Parathyroid adenoma (tissue), 2 donors: ENCODE data around the gene TMOD1.

Source experiments
- H2AFZ ChIP-seq: fragments of 300-600 bp; sonication (generic); one replicate; pipeline ENCODE4 v1.7.0; 2017; ENCODE audit warnings: antibody characterized with exemption, mild to moderate bottlenecking
- H3K27ac ChIP-seq: fragments of 300-600 bp; sonication (generic); one replicate; pipeline ENCODE4 v1.7.0; 2017
- H3K27me3 ChIP-seq: fragments of 300-600 bp; sonication (generic); one replicate; pipeline ENCODE4 v1.7.0; 2017; ENCODE audit warnings: low read length; ENCODE audit not compliant: control insufficient read depth, insufficient read depth
- H3K36me3 ChIP-seq: fragments of 300-600 bp; sonication (generic); one replicate; pipeline ENCODE4 v1.7.0; 2017; ENCODE audit warnings: low read length; ENCODE audit not compliant: control insufficient read depth, insufficient read depth
- H3K4me1 ChIP-seq: fragments of 300-600 bp; sonication (generic); one replicate; pipeline ENCODE4 v1.7.0; 2017; ENCODE audit warnings: control low read depth
- H3K4me2 ChIP-seq: fragments of 300-600 bp; sonication (generic); one replicate; pipeline ENCODE4 v1.7.0; 2017; ENCODE audit warnings: low read length
- H3K4me3 ChIP-seq: fragments of 300-600 bp; sonication (generic); one replicate; pipeline ENCODE4 v1.7.0; 2017; ENCODE audit warnings: low read depth, low read length
- H3K79me2 ChIP-seq: fragments of 300-600 bp; sonication (generic); one replicate; pipeline ENCODE4 v1.7.0; 2017; ENCODE audit warnings: control low read depth
- H3K9ac ChIP-seq: fragments of 300-600 bp; sonication (generic); one replicate; pipeline ENCODE4 v1.7.0; 2017; ENCODE audit warnings: mild to moderate bottlenecking
- H3K9me3 ChIP-seq: fragments of 300-600 bp; sonication (generic); one replicate; pipeline ENCODE4 v1.7.0; 2017; ENCODE audit warnings: low read length; ENCODE audit not compliant: control insufficient read depth
- TF ChIP-seq, protein P1 (sequence below): fragments of 300-600 bp; sonication (generic); IDR thresholded peaks from one replicate; pipeline ENCODE4 v1.7.0; 2017; ENCODE audit warnings: antibody characterized with exemption, mild to moderate bottlenecking
- donor health status: primary hyperparathyroidism.

The TMOD1 gene

DNA sequence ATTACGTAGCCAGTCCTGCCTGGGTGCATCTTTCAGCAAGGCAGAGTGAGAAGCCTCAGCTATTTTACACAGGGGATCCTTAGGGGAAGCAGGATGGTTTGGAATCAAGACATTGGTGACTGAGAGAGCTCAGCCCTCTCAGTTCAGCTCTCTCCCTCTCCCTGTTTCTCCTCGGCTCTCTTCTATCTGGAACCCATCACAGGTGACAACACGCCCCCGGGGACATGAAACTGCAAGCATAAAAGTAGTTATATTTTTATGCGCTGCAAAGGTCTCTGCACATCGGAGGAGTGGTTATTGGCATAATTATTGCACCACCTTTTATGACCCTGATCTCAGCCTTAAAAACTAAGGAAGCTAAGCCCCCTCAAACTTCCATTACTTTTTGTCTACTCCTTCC lies 14.2 kb downstream of the TMOD1 start:
- no peak overlapping the region for H3K9ac ChIP-seq
- H2AFZ ChIP-seq = no peak overlapping the region
- H3K4me3 ChIP-seq = no peak overlapping the region
- H3K36me3 ChIP-seq = no peaks in the 10 kb centered on the region
- no peak overlapping the region for H3K27ac ChIP-seq
- no peak overlapping the region for H3K4me2 ChIP-seq
- H3K9me3 ChIP-seq = no peaks in the 10 kb centered on the region
- TF ChIP-seq, protein P1, sequence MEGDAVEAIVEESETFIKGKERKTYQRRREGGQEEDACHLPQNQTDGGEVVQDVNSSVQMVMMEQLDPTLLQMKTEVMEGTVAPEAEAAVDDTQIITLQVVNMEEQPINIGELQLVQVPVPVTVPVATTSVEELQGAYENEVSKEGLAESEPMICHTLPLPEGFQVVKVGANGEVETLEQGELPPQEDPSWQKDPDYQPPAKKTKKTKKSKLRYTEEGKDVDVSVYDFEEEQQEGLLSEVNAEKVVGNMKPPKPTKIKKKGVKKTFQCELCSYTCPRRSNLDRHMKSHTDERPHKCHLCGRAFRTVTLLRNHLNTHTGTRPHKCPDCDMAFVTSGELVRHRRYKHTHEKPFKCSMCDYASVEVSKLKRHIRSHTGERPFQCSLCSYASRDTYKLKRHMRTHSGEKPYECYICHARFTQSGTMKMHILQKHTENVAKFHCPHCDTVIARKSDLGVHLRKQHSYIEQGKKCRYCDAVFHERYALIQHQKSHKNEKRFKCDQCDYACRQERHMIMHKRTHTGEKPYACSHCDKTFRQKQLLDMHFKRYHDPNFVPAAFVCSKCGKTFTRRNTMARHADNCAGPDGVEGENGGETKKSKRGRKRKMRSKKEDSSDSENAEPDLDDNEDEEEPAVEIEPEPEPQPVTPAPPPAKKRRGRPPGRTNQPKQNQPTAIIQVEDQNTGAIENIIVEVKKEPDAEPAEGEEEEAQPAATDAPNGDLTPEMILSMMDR = no peak
- H3K27me3 ChIP-seq = no peaks in the 10 kb centered on the region
- no peaks in the 10 kb centered on the region for H3K79me2 ChIP-seq
- H3K4me1 ChIP-seq = no peaks in the 10 kb centered on the region

DNA sequence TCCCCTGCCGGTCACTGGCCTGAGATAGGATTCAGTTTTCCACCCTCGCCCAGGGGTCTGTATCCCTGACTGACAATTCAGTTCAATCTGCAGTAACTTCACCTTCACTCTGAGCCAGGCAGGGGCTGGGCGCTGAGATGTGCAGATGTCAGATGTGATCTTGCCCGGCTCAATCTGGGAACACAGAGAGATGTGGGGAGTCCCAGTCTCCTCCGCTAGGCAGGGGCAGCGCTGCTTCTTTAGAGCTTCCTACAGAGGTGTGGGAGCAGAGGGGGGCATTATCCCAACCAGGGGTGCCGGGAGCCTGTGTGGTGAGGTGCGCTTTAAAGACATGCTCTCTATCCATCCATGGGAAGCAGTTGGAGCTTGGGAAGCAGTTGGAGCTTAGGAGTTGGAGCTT lies 14.6 kb downstream of the TMOD1 start:
- no peak overlapping the region for H3K27ac ChIP-seq
- TF ChIP-seq, protein P1 = no peak
- H3K27me3 ChIP-seq = no peaks in the 10 kb centered on the region
- H3K36me3 ChIP-seq = no peaks in the 10 kb centered on the region
- H3K4me3 ChIP-seq = no peak overlapping the region
- no peaks in the 10 kb centered on the region for H3K79me2 ChIP-seq
- H2AFZ ChIP-seq = no peak overlapping the region
- no peak overlapping the region for H3K4me2 ChIP-seq
- no peaks in the 10 kb centered on the region for H3K9me3 ChIP-seq
- no peaks in the 10 kb centered on the region for H3K4me1 ChIP-seq
- H3K9ac ChIP-seq = no peak overlapping the region

DNA sequence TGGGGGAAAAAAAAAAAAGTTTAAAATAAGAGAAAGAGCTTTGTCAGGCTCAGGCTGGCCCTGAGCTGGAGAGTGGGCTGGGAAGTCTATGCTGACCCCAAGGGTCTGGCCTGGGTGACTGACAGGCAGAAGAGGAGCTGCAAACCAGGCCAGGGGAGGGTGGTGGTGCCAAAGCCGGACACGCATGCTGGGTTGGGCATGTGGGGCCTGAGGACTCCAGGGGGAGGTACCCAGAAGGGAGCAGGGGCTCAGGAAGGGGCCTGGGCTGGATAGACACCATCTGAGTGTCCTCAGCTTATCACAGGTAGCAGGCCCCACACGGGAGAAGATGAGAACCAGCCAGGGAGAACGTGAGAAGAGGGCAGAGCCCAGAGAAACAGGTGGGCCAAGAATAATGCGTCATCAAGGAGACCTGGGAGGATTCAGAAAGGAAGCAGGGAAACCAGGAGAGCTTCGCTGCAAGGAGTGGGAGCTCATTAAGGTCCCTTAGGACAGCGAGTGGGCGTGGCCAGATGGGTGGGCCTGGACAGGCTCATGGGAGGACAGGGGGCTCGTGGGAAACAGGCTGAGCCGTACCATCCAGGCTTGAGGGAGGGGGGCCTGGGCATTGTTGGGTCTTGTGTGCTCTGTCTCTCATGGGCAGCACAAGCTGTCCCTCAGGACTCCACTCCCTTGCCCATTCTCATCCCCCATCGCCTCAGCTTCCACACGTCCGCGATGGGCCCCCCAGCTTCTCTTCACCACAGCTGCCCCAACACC lies 16.0 kb downstream of the TMOD1 start:
- no peaks in the 10 kb centered on the region for H3K79me2 ChIP-seq
- TF ChIP-seq, protein P1 = no peak
- no peak overlapping the region for H2AFZ ChIP-seq
- H3K27me3 ChIP-seq = no peaks in the 10 kb centered on the region
- no peak overlapping the region for H3K27ac ChIP-seq
- H3K4me2 ChIP-seq = no peak overlapping the region
- no peaks in the 10 kb centered on the region for H3K9me3 ChIP-seq
- no peaks in the 10 kb centered on the region for H3K36me3 ChIP-seq
- H3K4me3 ChIP-seq = no peak overlapping the region
- no peaks in the 10 kb centered on the region for H3K4me1 ChIP-seq
- H3K9ac ChIP-seq = no peak overlapping the region

DNA sequence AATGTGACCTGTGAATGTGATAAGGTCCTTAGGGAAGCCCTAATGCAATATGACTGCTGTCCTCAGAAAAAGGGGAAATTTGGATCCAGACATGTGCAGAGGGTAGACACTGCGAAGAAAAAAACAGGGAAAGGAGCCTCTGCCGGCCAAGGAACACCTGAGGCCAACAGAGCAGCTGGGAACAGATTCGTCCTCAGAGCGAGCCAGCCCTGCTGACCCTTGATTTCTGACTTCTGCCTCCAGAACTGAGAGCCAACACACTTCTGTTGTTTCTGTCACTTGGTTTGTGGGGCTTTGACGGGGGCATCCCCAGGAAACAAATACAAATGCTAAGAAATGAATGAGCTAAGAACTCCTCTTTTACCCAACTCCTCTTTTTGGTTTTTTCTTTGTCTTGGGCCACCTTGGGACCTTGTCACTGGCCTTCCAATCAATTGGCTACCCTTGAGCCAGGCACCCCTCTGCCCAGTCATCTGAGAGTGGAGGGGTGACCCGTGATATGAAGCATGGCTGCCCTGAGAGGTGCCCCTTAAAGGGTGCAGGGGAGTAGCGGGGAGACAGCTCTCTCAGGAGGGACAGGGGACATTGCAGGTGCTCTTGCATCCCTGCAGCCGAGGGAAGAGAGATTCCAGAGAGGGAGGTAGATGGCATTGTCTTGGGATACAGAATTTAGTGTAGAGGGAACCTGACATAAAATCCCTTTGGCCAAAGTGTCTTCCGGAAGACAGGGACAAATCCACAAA lies 16.9 kb downstream of the TMOD1 start:
- Histone ChIP-seq H3K27me3 (no peaks in the 10 kb centered on the region), H3K36me3 (no peaks in the 10 kb centered on the region), H3K4me2 (no peak overlapping the region), H3K4me1 (no peaks in the 10 kb centered on the region), H3K79me2 (no peaks in the 10 kb centered on the region), H3K4me3 (no peak overlapping the region), H3K9ac (no peak overlapping the region), H2AFZ (no peak overlapping the region), H3K27ac (no peak overlapping the region), H3K9me3 (no peaks in the 10 kb centered on the region)
- TF ChIP-seq, protein P1 = no peak
